Osteoblast (primary cell): ENCODE measurements around the gene SLC35B3. TPM values are rescaled to one million over a fixed set of nuclear protein-coding genes. Genes with fewer than 3 reads are reported as not detected.

Experiments
- DNase-seq: peaks from one replicate; pipeline ENCODE4 v3.0.0; 2011; ENCODE audit warnings: low spot score, mixed read lengths; ENCODE audit not compliant: insufficient read length; ENCODE audit errors: missing footprints
- H2AFZ ChIP-seq: 2 replicates; pipeline ENCODE4 v1.6.0; 2011; ENCODE audit warnings: mild to moderate bottlenecking, low read length
- H3K27ac ChIP-seq: 2 replicates; pipeline ENCODE4 v1.5.1; 2011; ENCODE audit warnings: mild to moderate bottlenecking, low read depth, low read length, moderate library complexity
- H3K27me3 ChIP-seq: 2 replicates; pipeline ENCODE4 v1.6.0; 2012; ENCODE audit warnings: mild to moderate bottlenecking, control low read depth, inconsistent platforms, low read length, moderate library complexity; ENCODE audit not compliant: insufficient read depth
- H3K36me3 ChIP-seq: 2 replicates; pipeline ENCODE4 v1.5.1; 2011; ENCODE audit warnings: mild to moderate bottlenecking, low read length, control low read depth, moderate library complexity; ENCODE audit not compliant: insufficient read depth
- H3K4me1 ChIP-seq: 2 replicates; pipeline ENCODE4 v1.5.1; 2011; ENCODE audit warnings: mild to moderate bottlenecking, low read length, control low read depth, moderate library complexity; ENCODE audit not compliant: insufficient read depth
- H3K4me2 ChIP-seq: 2 replicates; pipeline ENCODE4 v1.6.0; 2011; ENCODE audit warnings: mild to moderate bottlenecking, low read length; ENCODE audit not compliant: insufficient read depth
- H3K4me3 ChIP-seq: fragments of 200-600 bp; sonication (generic); 3 replicates; pipeline ENCODE4 v1.5.1; 2012; ENCODE audit warnings: mild to moderate bottlenecking, low read length, inconsistent platforms; ENCODE audit not compliant: insufficient read depth
- H3K79me2 ChIP-seq: 2 replicates; pipeline ENCODE4 v1.6.0; 2012; ENCODE audit warnings: mild to moderate bottlenecking, low read length, control low read depth, inconsistent platforms; ENCODE audit not compliant: insufficient read depth
- H3K9me3 ChIP-seq: 2 replicates; pipeline ENCODE4 v1.5.1; 2011; ENCODE audit warnings: low read depth, low read length, control low read depth
- H4K20me1 ChIP-seq: 2 replicates; pipeline ENCODE4 v1.6.0; 2012; ENCODE audit warnings: mild to moderate bottlenecking, low read length, control low read depth; ENCODE audit not compliant: insufficient read depth
- total RNA-seq: library from RNA; depleted of rRNA; stranded (reverse); fragments of >200 nt; gene quantifications from 2 replicates; pipeline ENCODE4 v1.2.3, GENCODE V29; 2012
- TF ChIP-seq, protein P1 (sequence below): IDR thresholded peaks from 2 replicates; pipeline ENCODE4 v1.5.1; 2011; ENCODE audit warnings: mild to moderate bottlenecking, low read depth, low read length, moderate library complexity; ENCODE audit errors: extremely low read depth

SLC35B3 gene
- total RNA-seq, 1 donor: 27.5 TPM

DNA sequence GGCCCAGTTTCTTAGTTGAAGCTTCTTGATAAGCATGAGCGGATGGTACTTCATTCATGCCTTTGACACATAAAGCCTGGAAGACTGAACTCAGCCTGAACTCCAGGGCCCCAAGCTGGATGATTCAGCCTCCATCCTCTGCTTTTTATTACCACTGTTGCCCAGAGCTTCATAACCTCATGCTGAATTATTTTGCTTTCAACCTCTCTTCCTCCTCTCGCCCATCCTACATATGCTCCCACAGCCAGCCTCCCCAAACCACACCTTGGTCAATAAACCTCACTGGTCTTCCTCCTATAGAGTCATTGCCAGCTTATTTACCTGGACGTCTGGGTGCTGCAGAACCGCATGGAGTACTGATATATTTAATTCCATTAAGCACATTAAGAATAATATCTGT lies 59.4 kb downstream of the SLC35B3 start:
- Histone ChIP-seq H3K79me2 (no peaks in the 10 kb centered on the region), H4K20me1 (no peaks in the 10 kb centered on the region), H3K9me3 (no peaks in the 10 kb centered on the region), H3K36me3 (no peaks in the 10 kb centered on the region), H3K4me3 (no peak overlapping the region), H2AFZ (no peak overlapping the region), H3K27me3 (no peaks in the 10 kb centered on the region), H3K27ac (no peak overlapping the region), H3K4me2 (no peak overlapping the region), H3K4me1 (no peaks in the 10 kb centered on the region)
- DNase-seq: no peak
- TF ChIP-seq, protein P1, sequence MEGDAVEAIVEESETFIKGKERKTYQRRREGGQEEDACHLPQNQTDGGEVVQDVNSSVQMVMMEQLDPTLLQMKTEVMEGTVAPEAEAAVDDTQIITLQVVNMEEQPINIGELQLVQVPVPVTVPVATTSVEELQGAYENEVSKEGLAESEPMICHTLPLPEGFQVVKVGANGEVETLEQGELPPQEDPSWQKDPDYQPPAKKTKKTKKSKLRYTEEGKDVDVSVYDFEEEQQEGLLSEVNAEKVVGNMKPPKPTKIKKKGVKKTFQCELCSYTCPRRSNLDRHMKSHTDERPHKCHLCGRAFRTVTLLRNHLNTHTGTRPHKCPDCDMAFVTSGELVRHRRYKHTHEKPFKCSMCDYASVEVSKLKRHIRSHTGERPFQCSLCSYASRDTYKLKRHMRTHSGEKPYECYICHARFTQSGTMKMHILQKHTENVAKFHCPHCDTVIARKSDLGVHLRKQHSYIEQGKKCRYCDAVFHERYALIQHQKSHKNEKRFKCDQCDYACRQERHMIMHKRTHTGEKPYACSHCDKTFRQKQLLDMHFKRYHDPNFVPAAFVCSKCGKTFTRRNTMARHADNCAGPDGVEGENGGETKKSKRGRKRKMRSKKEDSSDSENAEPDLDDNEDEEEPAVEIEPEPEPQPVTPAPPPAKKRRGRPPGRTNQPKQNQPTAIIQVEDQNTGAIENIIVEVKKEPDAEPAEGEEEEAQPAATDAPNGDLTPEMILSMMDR: no peak
